Stimulated activated CD8-positive, alpha-beta memory T cell treated with anti-CD3 and anti-CD28 coated beads, Interleukin-15, amount 100 ng/mL, for 1 hour (primary cell): ENCODE results near the gene UVRAG.

ENCODE experiments used
- DNase-seq: peaks from one replicate; pipeline ENCODE4 v3.0.0-alpha.2; 2020; ENCODE audit warnings: low read depth

UVRAG gene

GRCh38 chr11:76151556-76152085 lies 336.6 kb downstream of the UVRAG start:
- DNase-seq = no peak

GRCh38 chr11:76152086-76152681 lies 337.2 kb downstream of the UVRAG start:
- peak; percentile 65 for DNase-seq

DNA sequence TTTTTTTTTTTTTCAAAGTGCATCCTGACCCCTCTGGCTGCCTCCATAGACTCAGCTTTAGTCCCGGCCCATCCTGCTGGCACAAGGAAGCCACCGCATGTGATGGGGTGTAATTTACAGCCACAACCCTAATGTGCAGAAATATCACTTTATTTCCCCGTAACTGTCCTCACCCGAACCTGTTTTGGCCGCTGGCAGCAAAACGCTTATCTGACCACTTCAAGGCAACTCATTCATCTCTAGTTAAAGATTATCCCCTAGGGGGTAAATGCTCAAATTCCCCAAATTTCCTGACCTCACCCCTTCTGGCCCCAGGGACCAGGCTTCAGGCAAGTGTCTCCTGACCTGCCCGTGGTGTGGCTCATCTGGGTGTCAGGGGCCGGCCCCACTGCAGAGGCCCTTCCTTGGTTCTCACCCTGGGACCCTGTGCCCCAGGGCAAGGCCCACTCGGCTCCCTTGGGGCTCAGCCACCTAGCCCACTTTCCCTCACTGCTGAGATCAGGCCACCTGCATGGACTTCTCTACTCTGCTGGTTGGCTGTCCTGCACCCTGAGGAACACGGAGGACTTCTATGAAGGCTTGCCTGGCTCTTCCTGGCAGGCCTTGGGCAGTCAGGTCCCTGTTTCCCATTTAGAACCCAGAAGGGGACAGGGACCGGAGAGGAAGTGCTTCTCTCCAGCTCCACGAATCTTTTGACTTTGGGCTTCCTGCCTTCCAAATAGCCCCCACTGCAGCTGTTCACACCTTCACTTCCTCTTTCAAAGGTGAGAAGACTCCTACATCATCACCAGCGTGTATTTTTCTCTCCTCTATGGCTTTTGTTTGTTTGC lies 337.9 kb downstream of the UVRAG start:
- DNase-seq = no peak

- DNase-seq = no peak
Observed at GRCh38 chr11:76153571-76153923, 338.5 kb downstream of the UVRAG start.

DNA sequence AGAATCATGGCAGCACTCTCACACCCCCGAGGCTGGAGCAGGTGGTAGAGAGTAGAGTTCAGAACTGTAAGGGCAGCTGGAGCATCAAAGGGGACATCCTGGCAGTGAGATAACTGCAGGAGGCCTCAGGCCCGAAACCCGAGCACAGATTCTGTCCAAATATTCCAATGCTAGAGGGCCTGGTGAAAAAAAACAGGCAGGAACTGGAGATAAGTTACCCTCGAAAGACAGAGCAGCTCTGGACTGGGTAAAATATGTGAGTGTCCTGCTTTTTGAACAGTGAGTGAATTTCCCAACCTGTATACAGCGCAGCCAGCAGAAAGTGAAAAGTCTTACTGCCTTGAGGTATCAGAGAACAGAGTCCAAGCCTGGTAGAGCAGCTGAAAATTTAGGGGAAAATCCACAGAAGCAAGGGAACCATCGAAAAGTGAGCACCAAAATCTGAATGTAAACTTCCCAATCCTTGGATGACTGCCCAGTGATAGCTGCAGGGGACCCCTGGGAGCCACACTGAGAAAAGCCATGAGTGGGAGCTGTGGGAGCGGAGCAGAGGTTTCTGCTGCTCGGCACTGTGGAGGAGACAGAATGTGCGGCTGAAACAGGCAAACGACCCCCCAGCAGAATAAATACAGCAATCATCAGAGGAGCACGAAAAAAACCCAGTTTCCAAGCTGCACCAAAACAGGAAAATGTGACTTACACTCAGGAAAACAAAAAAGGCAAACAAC lies 340.7 kb downstream of the UVRAG start:
- DNase-seq = no peak

DNA sequence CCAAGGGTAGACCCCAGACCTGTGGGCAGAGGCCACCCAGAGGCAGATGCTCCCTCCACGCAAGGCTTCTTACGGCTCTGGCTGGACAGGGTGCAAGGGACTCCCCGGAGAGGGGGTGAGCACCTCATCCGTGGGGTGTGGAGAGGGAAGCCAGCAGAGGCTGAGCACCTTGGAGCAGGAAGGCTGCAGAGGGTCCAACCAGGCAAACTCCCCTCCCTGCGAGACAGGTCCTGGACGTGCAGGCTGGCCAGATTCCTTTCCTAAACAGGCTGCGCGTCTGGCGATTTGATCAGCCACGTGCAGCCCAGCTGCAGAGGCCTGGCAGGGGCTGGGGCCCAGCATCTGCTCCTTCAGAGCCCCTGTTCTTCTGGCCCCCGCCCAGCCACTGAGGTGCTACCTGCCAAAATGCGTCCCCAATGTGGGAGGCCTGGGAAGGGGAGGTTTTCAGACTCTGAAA lies 342.0 kb downstream of the UVRAG start:
- no peak for DNase-seq

GRCh38 chr11:76157891-76158290 lies 342.9 kb downstream of the UVRAG start:
- DNase-seq = no peak

GRCh38 chr11:76158394-76159302 lies 343.6 kb downstream of the UVRAG start:
- no peak for DNase-seq

GRCh38 chr11:76159303-76159937 lies 344.4 kb downstream of the UVRAG start:
- DNase-seq = no peak

DNA sequence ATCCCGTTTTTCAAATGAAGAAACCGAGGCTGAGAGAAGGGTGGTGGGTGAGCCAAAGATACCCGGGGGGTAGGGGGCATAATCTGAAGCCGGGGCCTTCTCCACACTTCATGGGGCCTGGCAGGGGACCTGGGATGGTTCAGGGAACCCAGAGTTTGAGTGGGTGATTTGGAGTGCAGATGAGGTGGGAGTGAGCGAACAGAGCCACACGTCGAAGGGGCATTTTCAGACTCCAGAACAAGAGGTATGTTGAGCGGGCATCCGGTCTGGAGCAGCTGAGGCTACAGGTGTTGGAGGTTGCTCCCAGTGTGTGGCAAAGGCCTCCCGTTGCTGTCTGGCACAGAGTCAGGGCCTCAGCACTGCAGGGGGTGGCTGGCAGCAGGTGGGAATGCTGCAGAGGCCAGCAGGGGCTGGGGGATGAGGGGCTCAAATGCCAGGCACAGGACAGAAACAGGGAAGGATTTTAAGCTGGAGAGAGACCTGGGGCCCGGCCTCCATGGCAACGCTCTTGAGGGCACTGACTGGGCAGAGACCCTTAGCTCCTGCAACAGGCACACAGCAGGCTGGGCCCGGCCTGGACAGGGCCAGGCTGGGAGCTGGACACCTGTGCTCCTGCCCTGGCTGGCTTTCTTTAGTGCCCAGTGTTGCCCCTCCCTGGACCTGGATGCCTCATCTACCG lies 345.1 kb downstream of the UVRAG start:
- DNase-seq = no peak

DNA sequence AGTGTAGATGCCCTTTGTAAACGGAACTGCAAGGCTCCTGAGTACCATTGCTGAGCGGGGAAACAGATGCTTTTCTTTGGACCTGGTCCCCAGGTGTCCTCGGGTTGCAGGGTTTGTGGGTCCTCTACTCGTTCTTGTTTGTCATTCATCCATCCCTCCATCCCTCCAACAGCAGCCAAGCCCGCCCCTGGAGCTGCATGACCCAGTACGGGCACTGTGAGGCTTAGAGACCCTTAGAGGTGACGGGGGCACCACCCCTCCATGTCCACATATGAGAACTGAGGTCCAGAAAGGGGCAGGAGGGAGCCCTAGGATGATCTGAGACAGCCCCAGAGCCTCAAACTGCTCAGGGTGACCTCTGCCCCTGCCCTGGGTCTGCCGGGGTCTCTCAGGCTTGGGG lies 345.8 kb downstream of the UVRAG start:
- DNase-seq = no peak

DNA sequence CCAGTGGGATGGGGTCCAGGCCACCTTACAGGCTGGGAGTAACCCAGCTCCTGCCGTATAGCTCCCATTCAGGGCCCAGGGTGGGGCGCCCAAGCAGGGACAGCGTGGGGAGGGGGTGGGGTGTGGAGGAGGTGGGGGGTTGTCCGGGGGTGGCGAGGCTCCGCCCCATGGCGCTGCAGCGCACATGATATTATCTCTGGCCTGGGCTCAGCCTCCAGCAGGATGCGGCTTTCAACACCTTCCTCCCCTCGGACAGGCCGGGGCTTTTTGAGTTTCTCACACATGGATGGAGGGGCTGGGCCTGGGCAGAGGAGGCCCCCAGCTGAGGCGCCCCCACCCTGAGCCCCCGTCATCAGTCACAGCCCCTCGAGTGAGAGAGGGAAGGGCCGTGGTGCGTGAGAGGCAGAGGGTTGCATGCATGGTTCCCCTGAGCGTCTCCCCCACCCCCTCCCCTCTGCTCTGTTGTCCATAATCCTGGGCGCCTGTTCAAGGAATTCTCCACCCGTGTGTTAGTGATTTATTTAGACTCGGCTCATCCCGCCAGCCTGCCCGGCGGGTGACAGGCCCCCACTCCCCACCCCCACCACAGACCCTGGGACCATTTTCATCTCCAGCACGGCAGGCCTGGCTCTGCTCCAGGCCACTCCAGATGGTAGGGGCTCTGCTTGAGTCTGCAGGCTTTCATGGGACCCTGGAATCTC lies 346.4 kb downstream of the UVRAG start:
- no peak for DNase-seq

DNA sequence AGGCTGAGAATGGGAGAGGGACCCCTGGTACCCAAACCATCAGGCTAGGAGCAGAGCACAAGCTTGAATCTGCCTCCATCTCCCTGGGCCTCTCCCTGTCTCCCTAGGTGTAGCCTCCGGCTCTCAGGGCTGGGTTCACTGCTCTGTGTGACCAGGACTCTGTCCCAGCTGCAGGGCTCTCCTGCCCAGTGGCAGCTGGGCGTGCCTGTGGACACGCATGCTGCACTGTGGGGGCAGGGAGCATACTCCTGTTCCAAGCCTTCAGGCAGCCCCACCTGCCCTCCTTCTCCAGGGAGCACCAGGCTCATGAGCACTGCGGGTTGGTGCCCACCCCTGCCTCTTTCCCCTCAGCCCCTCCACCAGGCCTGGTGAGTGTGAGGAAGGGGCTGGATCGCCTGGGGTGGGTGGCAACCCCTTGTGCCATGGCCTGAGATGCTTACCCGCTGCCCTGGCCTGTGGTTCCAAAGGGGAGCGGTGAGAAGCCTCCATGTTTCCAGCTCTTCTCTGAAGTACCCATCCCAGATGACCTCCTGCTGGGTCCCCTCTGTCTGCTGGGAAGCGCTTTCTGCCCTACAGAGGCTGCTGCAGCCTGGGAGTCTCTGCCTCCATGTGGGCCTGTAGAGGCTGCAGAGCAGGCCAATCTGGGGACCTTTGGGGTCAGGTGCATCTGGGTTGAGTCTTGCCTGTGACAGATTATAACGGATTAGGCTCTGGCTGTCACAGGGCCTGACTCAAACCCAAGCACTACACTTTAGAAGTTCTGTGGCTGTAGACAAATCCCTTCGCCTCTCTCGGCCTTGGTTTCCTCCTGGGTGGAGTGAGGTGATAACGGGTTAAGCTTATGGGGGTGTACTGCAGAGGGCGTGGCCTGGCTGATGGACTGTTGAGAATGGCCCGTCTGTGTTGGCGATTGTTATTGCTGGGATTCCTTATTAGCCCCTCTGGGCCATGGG lies 347.6 kb downstream of the UVRAG start:
- DNase-seq = no peak

GRCh38 chr11:76163289-76163880 lies 348.4 kb downstream of the UVRAG start:
- DNase-seq = no peak

DNA sequence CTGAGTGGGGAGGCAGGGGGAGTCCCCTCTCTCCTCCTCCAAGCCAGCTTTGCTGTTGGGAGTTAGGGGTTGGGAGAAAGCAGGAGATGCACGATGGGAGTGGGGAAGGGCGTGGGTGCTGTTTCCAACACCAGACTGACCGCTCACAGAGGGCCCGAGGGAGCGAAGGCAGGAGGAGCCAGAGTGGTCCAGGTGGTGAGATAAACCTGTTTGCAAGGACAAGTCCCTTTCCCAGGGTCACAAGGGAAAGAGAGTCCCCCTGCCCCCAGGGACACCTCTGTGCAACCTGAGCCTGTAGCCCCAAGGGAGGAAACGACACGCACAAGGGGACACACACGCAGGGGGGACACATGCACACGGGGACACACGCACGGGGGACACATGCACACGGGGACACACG lies 349.1 kb downstream of the UVRAG start:
- DNase-seq = no peak

GRCh38 chr11:76164861-76165751 lies 350.1 kb downstream of the UVRAG start:
- DNase-seq = no peak

DNA sequence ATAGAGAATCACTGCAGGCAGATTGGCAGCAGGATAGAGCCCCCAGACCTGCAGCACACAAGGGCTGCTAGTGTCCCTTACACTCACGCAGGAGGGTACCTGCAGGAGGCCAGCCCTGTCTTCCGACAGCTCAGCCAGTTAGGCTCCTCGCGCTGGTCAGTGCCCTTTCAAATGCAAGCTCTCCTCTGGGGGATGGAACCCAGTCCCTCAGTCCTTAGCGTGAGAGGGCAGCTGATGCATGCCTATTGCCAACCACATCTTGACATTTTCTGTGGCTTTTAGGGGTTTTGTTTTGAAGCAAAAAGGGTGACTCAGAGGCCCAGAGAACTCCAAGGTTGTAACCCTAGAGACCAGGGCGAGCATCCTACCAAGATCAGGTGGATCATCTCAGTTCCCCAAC lies 351.3 kb downstream of the UVRAG start:
- DNase-seq = no peak
